Tibial artery (tissue), 4 donors: Measurements from ENCODE around the gene DNAH14.

ENCODE experiments used
- DNase-seq, 2 donors: peaks; one replicate each; pipeline ENCODE4 v3.0.0-alpha.2; 2019
- H3K27ac ChIP-seq, 2 donors: fragments of 200-600 bp; sonication (generic) in 1 of 2; 1 replicate in 1 of 2; 2 replicates in 1 of 2; pipeline ENCODE4 v1.5.1; 2018 to 2019; ENCODE audit warnings: mild to moderate bottlenecking in 1 of 2
- H3K27me3 ChIP-seq, 2 donors: fragments of 200-600 bp; sonication (generic) in 1 of 2; one replicate each; pipeline versions ENCODE4 v1.5.1 to v1.6.0; 2016 to 2019
- H3K36me3 ChIP-seq, 3 donors: fragments of 200-600 bp; sonication (generic) in 2 of 3; one replicate each; pipeline ENCODE4 v1.5.1; 2016 to 2019; ENCODE audit warnings: mild to moderate bottlenecking in 2 of 3
- H3K4me1 ChIP-seq, 4 donors: fragments of 200-600 bp; sonication (generic) in 2 of 4; 1 replicate in 3 of 4; 2 replicates in 1 of 4; pipeline ENCODE4 v1.5.1; 2016 to 2019
- H3K4me3 ChIP-seq, 2 donors: fragments of 200-600 bp; sonication (generic) in 1 of 2; 1 replicate in 1 of 2; 2 replicates in 1 of 2; pipeline ENCODE4 v1.5.1; 2018 to 2019; ENCODE audit warnings: mild to moderate bottlenecking in 2 of 2
- H3K9me3 ChIP-seq, 3 donors: fragments of 200-600 bp; sonication (generic) in 1 of 3; one replicate each; pipeline ENCODE4 v1.5.1; 2016 to 2019
- CTCF ChIP-seq, 2 experiments: fragments of 200-600 bp in 1 of 2; fragments of 450-650 bp in 1 of 2; IDR thresholded peaks; one replicate each; pipeline ENCODE4 v1.5.1; 2017 to 2019; ENCODE audit warnings: antibody characterized with exemption in 2 of 2, mild to moderate bottlenecking in 1 of 2, moderate library complexity in 1 of 2
- intact Hi-C: fragments of 100-400 bp; cut with DNase I; formaldehyde crosslinking; loops from one replicate; pipeline ENCODE4 v1.15.0; 2023; ENCODE audit warnings: low total_unique reads

The DNAH14 gene

DNA sequence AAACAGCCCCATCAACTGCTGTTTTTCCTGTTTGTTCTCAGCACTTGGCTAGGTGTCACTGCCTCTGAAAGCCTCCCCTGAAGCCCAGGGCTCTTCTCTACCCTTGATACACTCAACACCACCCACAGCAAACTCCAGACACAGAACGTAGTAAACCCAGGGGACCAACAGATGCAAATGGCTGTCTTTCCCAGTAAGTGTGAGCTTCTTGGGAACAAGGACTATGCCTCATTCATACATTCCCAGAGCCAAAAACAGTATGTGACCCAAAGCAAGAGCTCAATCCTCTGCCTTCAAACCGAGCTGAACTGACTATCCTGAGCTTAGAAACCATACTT, 494.0 kb downstream of the DNAH14 start:
- peak overlapping the region in 1 of 2 donors; percentile 30 for H3K27ac ChIP-seq
- H3K27me3 ChIP-seq, result no peaks in the 10 kb centered on the region
- no peak for DNase-seq
- H3K36me3 ChIP-seq, result peaks cover 9 to 17% (median 13%) of the 10 kb centered on the region in 3 donors
- intact Hi-C loops, result no loop called here
- H3K4me1 ChIP-seq, result peaks cover 0 to 54% (median 29%) of the 10 kb centered on the region in 4 donors
- H3K4me3 ChIP-seq, result no peak overlapping the region
- TF ChIP-seq CTCF (IDR thresholded peaks at IDR 0.05), result no peak
- no peaks in the 10 kb centered on the region for H3K9me3 ChIP-seq

GRCh38 chr1:225424562-225425200, 495.2 kb downstream of the DNAH14 start:
- Histone ChIP-seq H3K4me3 (peak overlapping the region; percentile 5 to 98), H3K9me3 (no peaks in the 10 kb centered on the region), H3K27me3 (no peaks in the 10 kb centered on the region), H3K36me3 (peaks cover 0 to 5% (median 5%) of the 10 kb centered on the region in 3 donors), H3K27ac (peak overlapping the region in 1 of 2 donors; percentile 96), H3K4me1 (peaks cover 0 to 62% (median 32%) of the 10 kb centered on the region in 4 donors)
- no peak for TF ChIP-seq CTCF (IDR thresholded peaks at IDR 0.05)
- DNase-seq, result no peak
- intact Hi-C loops, result no loop called here

GRCh38 chr1:225425201-225425786, 495.8 kb downstream of the DNAH14 start:
- H3K27ac ChIP-seq, result peak overlapping the region in 1 of 2 donors; percentile 96
- intact Hi-C loops, result no loop called here
- H3K9me3 ChIP-seq, result no peaks in the 10 kb centered on the region
- H3K4me1 ChIP-seq, result peaks cover 0 to 68% (median 32%) of the 10 kb centered on the region in 4 donors
- DNase-seq, result no peak
- no peak for TF ChIP-seq CTCF (IDR thresholded peaks at IDR 0.05)
- no peaks in the 10 kb centered on the region for H3K27me3 ChIP-seq
- H3K4me3 ChIP-seq, result peak overlapping the region; percentile 95 to 98
- H3K36me3 ChIP-seq, result no peaks in the 10 kb centered on the region

- intact Hi-C loops, result no loop called here
These were observed 497.1 kb downstream of the DNAH14 start for GRCh38 chr1:225426395-225427234.

More at GRCh38 chr1:225426395-225427234, 497.1 kb downstream of the DNAH14 start:
- Histone ChIP-seq H3K36me3 (no peaks in the 10 kb centered on the region), H3K4me1 (peaks cover 0 to 67% (median 32%) of the 10 kb centered on the region in 4 donors), H3K9me3 (no peaks in the 10 kb centered on the region), H3K4me3 (peak overlapping the region; percentile 95 to 98), H3K27me3 (no peaks in the 10 kb centered on the region), H3K27ac (peak overlapping the region; percentile 92 to 96)
- no peak for DNase-seq
- no peak for TF ChIP-seq CTCF (IDR thresholded peaks at IDR 0.05)
